Heart left ventricle (tissue), 13 donors: ENCODE measurements around the gene FLYWCH1.

ENCODE experiments used
- POLR2A ChIP-seq, 2 donors: fragments of 450-650 bp; IDR thresholded peaks; one replicate each; pipeline ENCODE4 v1.6.1; 2017; ENCODE audit warnings: antibody characterized with exemption in 2 of 2, mild to moderate bottlenecking in 2 of 2, moderate library complexity in 2 of 2
- TF ChIP-seq, protein P1 (sequence below), 12 donors: fragments of 200-600 bp; sonication (generic) in 4 of 12; IDR thresholded peaks; one replicate each; pipeline versions ENCODE4 v1.5.0 to v1.8.0; 2018 to 2022; ENCODE audit warnings: antibody characterized with exemption in 12 of 12, mild to moderate bottlenecking in 5 of 12
- donor health status: ischemic (EF 13 %, LVEDD 7.1; RV severe dilation, severe dysfunction).
- donor health status: DM: no; HTN: yes; CAD: no.
- donor health status: DM: no; HTN: no; CAD: no.
- donor health status: ischemic (EF 25% LVEDD 6.9; RV normal size, moderate dysfunction).
- donor health status: ischemic (EF 25% LVEDD 5.7; RV mildly dilated, moderate dysfunction).
- donor health status: ischemic (EF 35%, LVEDD 5.7; RV mildly dilated, moderate dysfunction).
- donor health status: nonischemic (EF 11% LVEDD 7.7; RV severe dilation, severe dysfunction).
- donor health status: DM: yes; HTN: yes; CAD: no.
- donor health status: PGD.
- donor health status: ischemic (EF 29% LVEDD 5.4; RV normal size, mild dysfunction).
- donor health status: nonischemic (EF 23%, LVEDD 6.1; RV moderate dilation, normal function).

DNA sequence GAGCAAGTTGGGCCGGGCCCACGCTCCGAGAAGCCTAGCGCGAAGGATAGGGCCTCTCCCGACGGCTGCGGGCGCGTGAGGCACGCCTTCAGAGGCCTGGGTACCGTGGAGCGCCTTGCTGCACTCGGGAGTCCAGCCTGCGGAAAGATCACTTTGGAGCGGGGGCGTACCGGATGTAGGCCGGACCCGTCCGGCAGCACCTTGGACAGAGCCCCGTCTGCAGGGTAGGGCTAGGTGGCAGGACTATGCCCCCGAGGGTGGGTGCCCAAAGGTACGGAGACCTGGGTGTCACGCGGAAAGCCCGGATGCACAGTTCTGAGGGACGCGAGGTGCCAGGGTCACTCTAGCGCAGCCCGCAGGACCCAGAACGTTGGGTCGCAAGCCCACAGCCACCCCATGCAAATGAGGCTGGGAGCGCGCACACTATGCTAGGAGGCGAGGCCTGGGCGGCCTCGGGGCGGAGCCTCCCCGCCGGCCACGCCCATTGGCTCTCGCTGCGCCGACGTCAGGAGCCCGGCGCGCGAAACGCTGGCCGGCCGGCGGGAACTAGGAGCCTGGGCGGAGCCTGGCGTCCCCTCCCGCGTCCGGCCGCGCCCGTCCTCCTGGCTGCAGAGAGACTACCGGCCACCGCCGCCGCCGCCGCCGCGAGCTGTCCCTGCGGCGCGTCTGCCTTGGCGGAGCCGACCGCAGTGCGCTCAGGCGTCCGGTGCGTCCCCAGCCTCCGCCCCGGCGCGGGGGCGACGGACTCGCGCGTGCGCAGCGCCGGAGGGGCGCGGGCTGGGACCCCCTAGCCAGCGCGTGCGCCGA lies 57.2 kb downstream of the FLYWCH1 start, which contains the start of gene PAQR4:
- TF ChIP-seq, protein P1, sequence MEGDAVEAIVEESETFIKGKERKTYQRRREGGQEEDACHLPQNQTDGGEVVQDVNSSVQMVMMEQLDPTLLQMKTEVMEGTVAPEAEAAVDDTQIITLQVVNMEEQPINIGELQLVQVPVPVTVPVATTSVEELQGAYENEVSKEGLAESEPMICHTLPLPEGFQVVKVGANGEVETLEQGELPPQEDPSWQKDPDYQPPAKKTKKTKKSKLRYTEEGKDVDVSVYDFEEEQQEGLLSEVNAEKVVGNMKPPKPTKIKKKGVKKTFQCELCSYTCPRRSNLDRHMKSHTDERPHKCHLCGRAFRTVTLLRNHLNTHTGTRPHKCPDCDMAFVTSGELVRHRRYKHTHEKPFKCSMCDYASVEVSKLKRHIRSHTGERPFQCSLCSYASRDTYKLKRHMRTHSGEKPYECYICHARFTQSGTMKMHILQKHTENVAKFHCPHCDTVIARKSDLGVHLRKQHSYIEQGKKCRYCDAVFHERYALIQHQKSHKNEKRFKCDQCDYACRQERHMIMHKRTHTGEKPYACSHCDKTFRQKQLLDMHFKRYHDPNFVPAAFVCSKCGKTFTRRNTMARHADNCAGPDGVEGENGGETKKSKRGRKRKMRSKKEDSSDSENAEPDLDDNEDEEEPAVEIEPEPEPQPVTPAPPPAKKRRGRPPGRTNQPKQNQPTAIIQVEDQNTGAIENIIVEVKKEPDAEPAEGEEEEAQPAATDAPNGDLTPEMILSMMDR (IDR thresholded peaks at IDR 0.05): no peak
- TF ChIP-seq POLR2A (IDR thresholded peaks at IDR 0.05): peak in 1 of 2 donors; percentile 77
